GM12891 (cell line): ENCODE results near the gene LRMDA.

Experiments used
- POLR2A ChIP-seq: IDR thresholded peaks from 2 replicates; pipeline ENCODE4 v1.6.1; 2011; ENCODE audit warnings: low read depth, low read length, control low read depth
- POLR2AphosphoS5 ChIP-seq: IDR thresholded peaks from 2 replicates; pipeline ENCODE4 v1.6.1; 2011; ENCODE audit warnings: low read depth, low read length, control low read depth

- TF ChIP-seq POLR2AphosphoS5 (no peak), POLR2A (no peak)
These were observed 491.0 kb downstream of the LRMDA start for GRCh38 chr10:75922435-75922834.
